NCI-H2227 (cell line): ENCODE results near the gene KIAA1671.
A peak's percentile ranks its signal among the peaks of the same experiment; 100 is the strongest.
"Not testable (repeated sequence)": the region's sequence is repeated elsewhere in the genome, so short reads cannot be mapped to it uniquely, and the experiment has no call there.

Experiments
- DNase-seq: peaks from one replicate; lab custom pipeline; 2025; ENCODE audit not compliant: unreplicated experiment; lab: John Stamatoyannopoulos, UW

Gene KIAA1671

GRCh38 chr22:24951942-24952836, at the start of gene KIAA1671:
TSS of gene KIAA1671 (plus strand) at chr22:24952716. CDS start at chr22:25028000, 75,284 bp downstream.
- peak; percentile 84 for DNase-seq

- peak; percentile 5 for DNase-seq
Observed at GRCh38 chr22:24905909-24906308, 46.6 kb upstream of the KIAA1671 start.

GRCh38 chr22:24907101-24907500, 45.4 kb upstream of the KIAA1671 start:
- not testable (repeated sequence) for DNase-seq

GRCh38 chr22:24920029-24920428, 32.5 kb upstream of the KIAA1671 start:
- DNase-seq = no peak

GRCh38 chr22:24925586-24926427, 26.7 kb upstream of the KIAA1671 start:
- DNase-seq = no peak

GRCh38 chr22:24926428-24926725, 26.1 kb upstream of the KIAA1671 start:
- no peak for DNase-seq

- no peak for DNase-seq
Observed at GRCh38 chr22:24926849-24927579, 25.5 kb upstream of the KIAA1671 start.

- no peak for DNase-seq
Observed at GRCh38 chr22:24928322-24928721, 24.2 kb upstream of the KIAA1671 start.

- no peak for DNase-seq
Observed at GRCh38 chr22:24930678-24931077, 21.8 kb upstream of the KIAA1671 start.

- DNase-seq = no peak
Observed at GRCh38 chr22:24935771-24936483, 16.6 kb upstream of the KIAA1671 start.

- DNase-seq = no peak
Observed at GRCh38 chr22:24937114-24937513, 15.4 kb upstream of the KIAA1671 start.

GRCh38 chr22:24938741-24939341, 13.7 kb upstream of the KIAA1671 start:
- peak; percentile 64 for DNase-seq

GRCh38 chr22:24942301-24942700, 10.2 kb upstream of the KIAA1671 start:
- no peak for DNase-seq

GRCh38 chr22:24944217-24944937, 8.1 kb upstream of the KIAA1671 start:
- no peak for DNase-seq

- no peak for DNase-seq
Observed at GRCh38 chr22:24945430-24945829, 7.1 kb upstream of the KIAA1671 start.

GRCh38 chr22:24947383-24947782, 5.1 kb upstream of the KIAA1671 start:
- no peak for DNase-seq

GRCh38 chr22:24947881-24948280, 4.6 kb upstream of the KIAA1671 start:
- DNase-seq = no peak

GRCh38 chr22:24948356-24949202, 3.9 kb upstream of the KIAA1671 start:
- DNase-seq = no peak
